Right lobe of liver (tissue), 4 donors: Measurements from ENCODE around the gene SPATA20.

Experiments used
- POLR2A ChIP-seq: fragments of 450-650 bp; IDR thresholded peaks from one replicate; pipeline ENCODE4 v1.6.1; 2017; ENCODE audit warnings: antibody characterized with exemption, mild to moderate bottlenecking
- TF ChIP-seq, protein P1 (sequence below), 4 donors: fragments of 200-600 bp in 3 of 4; fragments of 450-650 bp in 1 of 4; IDR thresholded peaks; one replicate each; pipeline versions ENCODE4 v1.5.1 to v1.8.0; 2016 to 2022; ENCODE audit warnings: antibody characterized with exemption in 4 of 4, mild to moderate bottlenecking in 2 of 4
- donor health status: DM: no; HTN: no; CAD: no.
- donor health status: DM: no; HTN: no; CAD: no.
- donor health status: DM: no; HTN: yes; CAD: no.

DNA sequence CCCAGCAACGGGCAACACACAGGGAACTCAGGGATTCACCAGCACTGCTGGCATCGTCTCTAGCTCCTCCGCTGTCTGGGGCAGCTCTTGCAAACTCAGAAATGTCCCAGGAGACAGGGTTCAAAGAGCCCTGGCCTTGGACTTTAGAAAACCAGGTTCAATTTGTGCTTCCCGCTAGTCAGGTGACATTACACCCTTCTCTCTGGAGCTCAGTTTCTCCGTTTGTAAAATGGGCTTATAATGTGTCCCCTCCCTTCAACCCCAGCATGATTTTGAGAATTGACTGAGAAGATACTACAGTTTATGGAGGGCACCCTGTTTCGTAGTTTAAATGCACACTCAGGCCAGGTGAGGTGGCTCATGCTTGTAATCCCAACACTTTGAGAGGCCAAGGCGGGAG is 40.7 kb upstream of the SPATA20 start:
- TF ChIP-seq, protein P1, sequence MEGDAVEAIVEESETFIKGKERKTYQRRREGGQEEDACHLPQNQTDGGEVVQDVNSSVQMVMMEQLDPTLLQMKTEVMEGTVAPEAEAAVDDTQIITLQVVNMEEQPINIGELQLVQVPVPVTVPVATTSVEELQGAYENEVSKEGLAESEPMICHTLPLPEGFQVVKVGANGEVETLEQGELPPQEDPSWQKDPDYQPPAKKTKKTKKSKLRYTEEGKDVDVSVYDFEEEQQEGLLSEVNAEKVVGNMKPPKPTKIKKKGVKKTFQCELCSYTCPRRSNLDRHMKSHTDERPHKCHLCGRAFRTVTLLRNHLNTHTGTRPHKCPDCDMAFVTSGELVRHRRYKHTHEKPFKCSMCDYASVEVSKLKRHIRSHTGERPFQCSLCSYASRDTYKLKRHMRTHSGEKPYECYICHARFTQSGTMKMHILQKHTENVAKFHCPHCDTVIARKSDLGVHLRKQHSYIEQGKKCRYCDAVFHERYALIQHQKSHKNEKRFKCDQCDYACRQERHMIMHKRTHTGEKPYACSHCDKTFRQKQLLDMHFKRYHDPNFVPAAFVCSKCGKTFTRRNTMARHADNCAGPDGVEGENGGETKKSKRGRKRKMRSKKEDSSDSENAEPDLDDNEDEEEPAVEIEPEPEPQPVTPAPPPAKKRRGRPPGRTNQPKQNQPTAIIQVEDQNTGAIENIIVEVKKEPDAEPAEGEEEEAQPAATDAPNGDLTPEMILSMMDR (IDR thresholded peaks at IDR 0.05) = no peak
- no peak for TF ChIP-seq POLR2A
